ENCODE measurements around the gene BEST1.

The BEST1 gene

DNA sequence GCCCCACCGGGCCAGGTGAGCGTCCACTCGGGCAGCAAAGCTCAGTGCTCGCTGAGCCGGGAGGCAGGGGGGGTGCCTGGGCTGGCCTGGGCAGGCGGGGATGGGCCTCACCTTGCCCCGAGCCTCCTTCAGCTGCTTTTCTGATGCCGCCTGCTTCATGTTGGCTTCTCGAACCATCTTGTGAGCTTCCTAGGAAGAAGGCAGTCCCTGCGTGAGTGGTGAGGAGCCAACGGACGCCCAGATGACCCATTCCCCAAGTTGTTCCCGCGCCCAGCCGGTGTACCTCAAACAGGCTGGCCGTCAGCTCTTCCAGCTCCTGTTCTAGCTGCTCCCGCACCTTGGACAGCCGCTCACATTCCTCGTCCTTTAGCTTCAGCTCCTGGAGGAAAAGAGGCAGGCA, 42.9 kb upstream of the BEST1 start:
- H4K12ac ChIP-seq (ENCODE audit: low read depth, low read length): no peak overlapping the region
- no peaks in the 10 kb centered on the region for H3K4me1 ChIP-seq (ENCODE audit: control insufficient read depth in 1 of 2, insufficient read depth in 2 of 2, low read length in 2 of 2)
- H4K8ac ChIP-seq (ENCODE audit: low read depth, low read length): no peak overlapping the region
- no peak overlapping the region for H2BK120ac ChIP-seq (ENCODE audit: insufficient read depth, low read length, poor library complexity)
- H3K14ac ChIP-seq (ENCODE audit: low read length): no peak overlapping the region
- H3K23ac ChIP-seq (ENCODE audit: low read length): no peak overlapping the region
- H2BK5ac ChIP-seq (ENCODE audit: low read depth, low read length, poor library complexity): no peak overlapping the region
- no peak overlapping the region for H2AK5ac ChIP-seq (ENCODE audit: low read length)
- no peak overlapping the region for H3K4ac ChIP-seq (ENCODE audit: low read depth, low read length)
- no peaks in the 10 kb centered on the region for H3K79me2 ChIP-seq (ENCODE audit: control insufficient read depth, insufficient read depth, low read length, poor library complexity)
- no peak overlapping the region for H3K4me2 ChIP-seq (ENCODE audit: low read length)
- no peak overlapping the region for H3K9ac ChIP-seq (ENCODE audit: low read length)
- no peak overlapping the region for H3K18ac ChIP-seq (ENCODE audit: low read length)
- no peak overlapping the region for H2BK12ac ChIP-seq (ENCODE audit: low read length)
- no peak overlapping the region for H2AFZ ChIP-seq (ENCODE audit: insufficient read depth, low read length, poor library complexity)
- H3K27ac ChIP-seq (ENCODE audit: low read depth, low read length): no peak overlapping the region
- H3K36me3 ChIP-seq (ENCODE audit: control insufficient read depth in 1 of 2, insufficient read depth in 2 of 2, low read length in 2 of 2): no peaks in the 10 kb centered on the region
- H3K27me3 ChIP-seq (ENCODE audit: insufficient read depth, low read length): no peaks in the 10 kb centered on the region
- H3K9me3 ChIP-seq (ENCODE audit: insufficient read depth, low read depth, low read length): no peaks in the 10 kb centered on the region
- no peak for DNase-seq
- H3K4me3 ChIP-seq (ENCODE audit: low read depth, low read length): no peak overlapping the region
- no peak overlapping the region for H4K91ac ChIP-seq (ENCODE audit: low read depth, low read length)
- no CpG with 5 or more reads among the region's 19 CpGs for WGBS (ENCODE audit: extremely low coverage, insufficient coverage, insufficient read length)
- H3K79me1 ChIP-seq (ENCODE audit: low read length): no peaks in the 10 kb centered on the region

DNA sequence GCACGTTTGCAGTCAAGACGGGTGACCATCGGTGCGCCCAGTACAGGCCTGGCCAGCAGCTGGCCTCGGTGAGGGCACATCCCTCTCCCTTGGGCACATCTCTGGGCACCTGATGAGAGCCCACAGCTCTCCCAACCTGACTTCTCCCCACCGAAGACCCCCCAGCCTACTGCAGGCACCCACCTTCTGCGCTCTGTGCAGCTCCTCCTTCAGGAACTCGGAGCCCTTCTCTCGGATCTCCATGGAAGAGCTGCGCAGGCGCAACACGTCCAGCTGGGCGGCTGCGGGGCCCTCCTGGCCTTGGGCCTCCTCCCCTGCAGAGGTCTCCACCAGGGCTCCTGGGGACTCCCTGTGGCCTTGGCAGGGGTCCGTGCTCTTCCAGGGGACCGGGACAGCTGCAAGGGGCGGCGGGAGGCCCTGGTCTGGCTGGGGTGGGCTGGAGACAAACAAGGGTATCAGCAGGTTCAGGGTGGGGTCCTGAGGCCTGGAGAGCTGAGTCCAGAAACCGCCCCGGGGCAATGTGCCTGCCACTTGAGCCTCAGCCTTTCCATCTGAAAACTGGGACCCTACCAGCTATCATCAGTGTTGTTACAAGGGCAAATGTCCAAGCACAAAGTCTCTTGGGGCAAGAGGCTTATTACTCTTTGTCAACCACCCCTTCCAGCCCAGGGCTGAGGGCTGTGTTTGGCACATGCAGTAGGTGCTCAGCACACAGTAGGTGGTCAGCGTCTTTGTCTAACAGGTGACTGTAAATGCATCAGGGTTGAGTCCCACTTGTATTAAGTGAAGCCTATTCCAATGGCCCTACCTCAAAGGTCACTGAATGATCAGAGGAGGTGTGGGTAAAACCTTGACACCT, 42.1 kb upstream of the BEST1 start:
- DNase-seq: no peak
- Histone ChIP-seq H3K79me2 (ENCODE audit: control insufficient read depth, insufficient read depth, low read length, poor library complexity) (no peaks in the 10 kb centered on the region), H3K4me2 (ENCODE audit: low read length) (no peak overlapping the region), H2BK120ac (ENCODE audit: insufficient read depth, low read length, poor library complexity) (no peak overlapping the region), H3K14ac (ENCODE audit: low read length) (no peak overlapping the region), H3K27ac (ENCODE audit: low read depth, low read length) (no peak overlapping the region), H3K27me3 (ENCODE audit: insufficient read depth, low read length) (no peaks in the 10 kb centered on the region), H3K79me1 (ENCODE audit: low read length) (no peaks in the 10 kb centered on the region), H4K12ac (ENCODE audit: low read depth, low read length) (no peak overlapping the region), H3K23ac (ENCODE audit: low read length) (no peak overlapping the region), H2AK5ac (ENCODE audit: low read length) (no peak overlapping the region), H3K4me1 (ENCODE audit: control insufficient read depth in 1 of 2, insufficient read depth in 2 of 2, low read length in 2 of 2) (no peaks in the 10 kb centered on the region), H4K8ac (ENCODE audit: low read depth, low read length) (no peak overlapping the region), H3K4me3 (ENCODE audit: low read depth, low read length) (no peak overlapping the region), H3K36me3 (ENCODE audit: control insufficient read depth in 1 of 2, insufficient read depth in 2 of 2, low read length in 2 of 2) (no peaks in the 10 kb centered on the region), H3K18ac (ENCODE audit: low read length) (no peak overlapping the region), H2BK5ac (ENCODE audit: low read depth, low read length, poor library complexity) (no peak overlapping the region), H3K4ac (ENCODE audit: low read depth, low read length) (no peak overlapping the region), H2AFZ (ENCODE audit: insufficient read depth, low read length, poor library complexity) (no peak overlapping the region), H4K91ac (ENCODE audit: low read depth, low read length) (no peak overlapping the region), H3K9ac (ENCODE audit: low read length) (no peak overlapping the region), H2BK12ac (ENCODE audit: low read length) (no peak overlapping the region), H3K9me3 (ENCODE audit: insufficient read depth, low read depth, low read length) (no peaks in the 10 kb centered on the region)
- WGBS (ENCODE audit: extremely low coverage, insufficient coverage, insufficient read length): no CpG with 5 or more reads among the region's 21 CpGs

DNA sequence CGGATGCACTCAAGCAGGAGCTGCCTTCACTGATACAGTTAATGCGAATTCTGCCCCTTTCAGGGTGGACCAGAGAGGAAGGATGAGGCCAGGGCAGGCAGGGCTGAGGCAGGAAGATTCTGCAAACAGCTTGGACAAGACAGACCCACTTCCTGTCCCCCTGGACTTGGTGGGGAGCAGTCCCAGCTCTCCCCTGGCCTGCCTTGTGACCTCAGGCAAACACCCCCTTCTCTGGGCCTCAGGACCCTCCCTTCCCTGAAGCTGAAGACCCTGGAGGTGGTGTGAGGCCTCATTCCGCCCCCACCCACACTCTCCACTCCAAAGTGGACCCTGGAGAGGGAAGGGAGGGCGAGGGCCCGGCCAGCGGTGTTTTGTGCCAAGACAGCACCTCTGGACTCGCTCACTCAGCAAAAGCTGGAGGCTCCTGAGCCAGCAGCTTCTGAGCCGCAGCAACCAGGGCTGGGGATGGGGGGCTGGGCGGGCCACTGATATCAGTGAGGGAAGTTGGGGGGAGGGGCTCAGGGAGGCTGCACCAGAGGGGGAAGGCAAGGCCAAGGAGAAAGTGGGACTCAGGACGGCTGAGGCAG, 41.3 kb upstream of the BEST1 start:
- no peak overlapping the region for H2BK12ac ChIP-seq (ENCODE audit: low read length)
- no peak for DNase-seq
- no peak overlapping the region for H3K4me3 ChIP-seq (ENCODE audit: low read depth, low read length)
- H4K8ac ChIP-seq (ENCODE audit: low read depth, low read length): no peak overlapping the region
- no peak overlapping the region for H3K9ac ChIP-seq (ENCODE audit: low read length)
- H3K18ac ChIP-seq (ENCODE audit: low read length): no peak overlapping the region
- H3K79me2 ChIP-seq (ENCODE audit: control insufficient read depth, insufficient read depth, low read length, poor library complexity): no peaks in the 10 kb centered on the region
- H2BK120ac ChIP-seq (ENCODE audit: insufficient read depth, low read length, poor library complexity): no peak overlapping the region
- no peak overlapping the region for H3K27ac ChIP-seq (ENCODE audit: low read depth, low read length)
- H2AK5ac ChIP-seq (ENCODE audit: low read length): no peak overlapping the region
- no peak overlapping the region for H3K14ac ChIP-seq (ENCODE audit: low read length)
- H3K27me3 ChIP-seq (ENCODE audit: insufficient read depth, low read length): no peaks in the 10 kb centered on the region
- H2BK5ac ChIP-seq (ENCODE audit: low read depth, low read length, poor library complexity): no peak overlapping the region
- peaks cover 0 to 3% of the 10 kb centered on the region in 2 experiments for H3K4me1 ChIP-seq (ENCODE audit: control insufficient read depth in 1 of 2, insufficient read depth in 2 of 2, low read length in 2 of 2)
- WGBS (ENCODE audit: extremely low coverage, insufficient coverage, insufficient read length): no CpG with 5 or more reads among the region's 10 CpGs
- no peaks in the 10 kb centered on the region for H3K36me3 ChIP-seq (ENCODE audit: control insufficient read depth in 1 of 2, insufficient read depth in 2 of 2, low read length in 2 of 2)
- H4K91ac ChIP-seq (ENCODE audit: low read depth, low read length): no peak overlapping the region
- no peaks in the 10 kb centered on the region for H3K9me3 ChIP-seq (ENCODE audit: insufficient read depth, low read depth, low read length)
- no peak overlapping the region for H3K23ac ChIP-seq (ENCODE audit: low read length)
- H4K12ac ChIP-seq (ENCODE audit: low read depth, low read length): no peak overlapping the region
- no peaks in the 10 kb centered on the region for H3K79me1 ChIP-seq (ENCODE audit: low read length)
- no peak overlapping the region for H3K4ac ChIP-seq (ENCODE audit: low read depth, low read length)
- no peak overlapping the region for H3K4me2 ChIP-seq (ENCODE audit: low read length)
- H2AFZ ChIP-seq (ENCODE audit: insufficient read depth, low read length, poor library complexity): no peak overlapping the region

DNA sequence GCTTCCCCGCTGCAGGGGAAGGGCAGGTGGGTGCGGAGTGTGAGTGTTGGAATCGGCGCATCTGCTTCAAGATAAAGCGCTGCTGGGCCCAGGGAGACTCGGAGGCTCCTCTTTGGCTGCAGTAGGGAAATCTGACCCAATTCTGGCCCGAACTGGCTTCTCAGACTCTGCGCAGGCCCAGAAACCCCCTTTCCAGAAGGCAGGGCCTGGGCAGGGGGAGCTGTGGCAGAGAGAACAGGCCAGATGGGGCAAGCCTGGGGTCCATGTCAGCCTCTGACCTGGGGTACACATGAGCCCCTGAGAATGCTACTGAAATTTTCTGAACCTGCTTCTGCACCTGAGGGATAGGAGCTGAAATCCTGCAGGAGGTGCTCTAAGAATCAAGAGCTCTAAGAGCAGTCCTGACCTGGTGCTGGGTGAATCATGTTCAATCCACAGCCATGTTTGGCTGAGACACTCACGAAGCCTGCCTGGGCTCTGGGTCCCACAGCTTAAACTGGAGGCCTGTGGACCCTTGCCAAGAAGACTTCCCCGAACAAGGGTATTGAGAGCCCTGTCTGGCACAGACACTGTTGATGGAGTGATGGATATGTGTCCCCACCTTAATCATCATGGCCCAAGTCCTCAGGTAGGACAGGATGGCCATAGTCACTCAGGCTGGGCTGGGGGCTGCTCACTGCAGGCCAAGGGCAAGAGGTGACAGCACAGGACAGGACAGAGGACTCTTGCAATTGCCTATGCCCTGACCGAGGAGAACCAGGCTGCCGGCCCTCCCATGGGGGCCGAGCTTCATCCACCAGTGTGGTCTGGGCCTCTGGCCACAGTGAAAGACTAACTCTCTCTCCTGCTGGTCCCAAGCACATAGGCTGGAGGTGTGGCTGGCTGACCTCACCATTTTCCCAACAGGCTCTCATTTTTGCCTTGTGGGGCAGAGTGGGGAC, 39.7 kb upstream of the BEST1 start:
- H4K91ac ChIP-seq (ENCODE audit: low read depth, low read length): no peak overlapping the region
- H3K4me3 ChIP-seq (ENCODE audit: low read depth, low read length): no peak overlapping the region
- no peak overlapping the region for H3K27ac ChIP-seq (ENCODE audit: low read depth, low read length)

More for the DNA sequence above, 39.7 kb upstream of the BEST1 start:
- no peak overlapping the region for H3K9ac ChIP-seq (ENCODE audit: low read length)
- H3K4ac ChIP-seq (ENCODE audit: low read depth, low read length): no peak overlapping the region
- no peak overlapping the region for H2AFZ ChIP-seq (ENCODE audit: insufficient read depth, low read length, poor library complexity)
- no peak for DNase-seq
- H4K12ac ChIP-seq (ENCODE audit: low read depth, low read length): no peak overlapping the region
- H3K9me3 ChIP-seq (ENCODE audit: insufficient read depth, low read depth, low read length): no peaks in the 10 kb centered on the region
- no peak overlapping the region for H4K8ac ChIP-seq (ENCODE audit: low read depth, low read length)
- peaks cover 0 to 3% of the 10 kb centered on the region in 2 experiments for H3K4me1 ChIP-seq (ENCODE audit: control insufficient read depth in 1 of 2, insufficient read depth in 2 of 2, low read length in 2 of 2)
- no peak overlapping the region for H3K14ac ChIP-seq (ENCODE audit: low read length)
- no peak overlapping the region for H3K4me2 ChIP-seq (ENCODE audit: low read length)
- H2BK12ac ChIP-seq (ENCODE audit: low read length): no peak overlapping the region
- H3K27me3 ChIP-seq (ENCODE audit: insufficient read depth, low read length): no peaks in the 10 kb centered on the region
- no peak overlapping the region for H3K23ac ChIP-seq (ENCODE audit: low read length)
- no CpG with 5 or more reads among the region's 13 CpGs for WGBS (ENCODE audit: extremely low coverage, insufficient coverage, insufficient read length)
- no peaks in the 10 kb centered on the region for H3K79me1 ChIP-seq (ENCODE audit: low read length)
- H2AK5ac ChIP-seq (ENCODE audit: low read length): no peak overlapping the region
- no peaks in the 10 kb centered on the region for H3K36me3 ChIP-seq (ENCODE audit: control insufficient read depth in 1 of 2, insufficient read depth in 2 of 2, low read length in 2 of 2)
- no peaks in the 10 kb centered on the region for H3K79me2 ChIP-seq (ENCODE audit: control insufficient read depth, insufficient read depth, low read length, poor library complexity)
- H3K18ac ChIP-seq (ENCODE audit: low read length): no peak overlapping the region
- no peak overlapping the region for H2BK120ac ChIP-seq (ENCODE audit: insufficient read depth, low read length, poor library complexity)
- H2BK5ac ChIP-seq (ENCODE audit: low read depth, low read length, poor library complexity): no peak overlapping the region
